SK-N-SH treated with all-trans-retinoic acid at 6 μM for 48 hours (cell line): ENCODE results near the gene PYY.

ENCODE experiments used
- ATAC-seq: fragments of 200-7000 bp; cut with Tn5 transposase; 3 replicates; pipeline ENCODE4 v1.9.1; 2020; ENCODE audit warnings: mild to moderate bottlenecking, moderate library complexity
- ARNTL ChIP-seq: fragments of 450-650 bp; formaldehyde crosslinking; IDR thresholded peaks from 2 replicates; pipeline ENCODE4 v1.5.0; 2020; ENCODE audit warnings: low read depth, mild to moderate bottlenecking, moderate library complexity, borderline replicate concordance
- BACH2 ChIP-seq: fragments of 250-450 bp; sonication (Bioruptor Pico); IDR thresholded peaks from 2 replicates; pipeline ENCODE4 v1.9.0; 2021; ENCODE audit warnings: mild to moderate bottlenecking, borderline replicate concordance
- CSDC2 ChIP-seq: fragments of 250-450 bp; sonication (Bioruptor Pico); IDR thresholded peaks from 2 replicates; pipeline ENCODE4 v1.5.0; 2020; ENCODE audit warnings: mild to moderate bottlenecking, moderate library complexity
- ESRRG ChIP-seq: fragments of 250-450 bp; sonication (Bioruptor Pico); IDR thresholded peaks from 2 replicates; pipeline ENCODE4 v1.6.1; 2021; ENCODE audit warnings: mild to moderate bottlenecking
- GLIS3 ChIP-seq: fragments of 250-450 bp; sonication (Bioruptor Pico); IDR thresholded peaks from 2 replicates; pipeline ENCODE4 v1.5.0; 2020; ENCODE audit warnings: mild to moderate bottlenecking, moderate library complexity
- ISL1 ChIP-seq: fragments of 250-450 bp; sonication (Bioruptor Pico); IDR thresholded peaks from 2 replicates; pipeline ENCODE4 v2.1.2; 2022; ENCODE audit warnings: mild to moderate bottlenecking, moderate library complexity
- OSR1 ChIP-seq: fragments of 250-450 bp; sonication (Bioruptor Pico); IDR thresholded peaks from 2 replicates; pipeline ENCODE4 v1.8.0; 2022; ENCODE audit warnings: moderate library complexity, mild to moderate bottlenecking, inconsistent platforms
- PPARA ChIP-seq: fragments of 250-450 bp; sonication (Bioruptor Pico); IDR thresholded peaks from 2 replicates; pipeline ENCODE4 v1.5.0; 2020; ENCODE audit warnings: mild to moderate bottlenecking, borderline replicate concordance
- RARB ChIP-seq: fragments of 250-450 bp; sonication (Bioruptor Pico); IDR thresholded peaks from 2 replicates; pipeline ENCODE4 v1.8.0; 2021; ENCODE audit warnings: mild to moderate bottlenecking, moderate library complexity
- SNAI2 ChIP-seq: fragments of 250-450 bp; sonication (Bioruptor Pico); IDR thresholded peaks from 2 replicates; pipeline ENCODE4 v1.5.0; 2020; ENCODE audit warnings: mild to moderate bottlenecking, moderate library complexity
- TCF4 ChIP-seq: fragments of 250-450 bp; sonication (Bioruptor Pico); IDR thresholded peaks from 2 replicates; pipeline ENCODE4 v1.8.0; 2021; ENCODE audit warnings: mild to moderate bottlenecking, moderate library complexity, borderline replicate concordance
- TOX ChIP-seq: fragments of 250-450 bp; sonication (Bioruptor Pico); IDR thresholded peaks from 2 replicates; pipeline ENCODE4 v1.8.0; 2021; ENCODE audit warnings: mild to moderate bottlenecking, moderate library complexity, borderline replicate concordance
- ZC3H10 ChIP-seq: fragments of 250-450 bp; sonication (Bioruptor Pico); IDR thresholded peaks from 2 replicates; pipeline ENCODE4 v1.5.1; 2021; ENCODE audit warnings: mild to moderate bottlenecking, moderate library complexity
- ZFP3 ChIP-seq: fragments of 250-450 bp; sonication (Bioruptor Pico); IDR thresholded peaks from 2 replicates; pipeline ENCODE4 v1.5.0; 2020; ENCODE audit warnings: mild to moderate bottlenecking, moderate library complexity
- ZFP30 ChIP-seq: fragments of 450-650 bp; formaldehyde crosslinking; IDR thresholded peaks from 2 replicates; pipeline ENCODE4 v1.5.0; 2022; ENCODE audit warnings: mild to moderate bottlenecking, moderate library complexity
- ZNF565 ChIP-seq: fragments of 450-650 bp; formaldehyde crosslinking; conservative IDR thresholded peaks from 2 replicates; pipeline ENCODE4 v1.5.0; 2020; ENCODE audit warnings: low read depth, mild to moderate bottlenecking, moderate library complexity
- ZNF70 ChIP-seq: fragments of 450-650 bp; formaldehyde crosslinking; IDR thresholded peaks from 2 replicates; pipeline ENCODE4 v1.5.0; 2020; ENCODE audit warnings: mild to moderate bottlenecking, moderate library complexity
- ZNF8 ChIP-seq: fragments of 450-650 bp; formaldehyde crosslinking; IDR thresholded peaks from 2 replicates; pipeline ENCODE4 v1.5.0; 2020; ENCODE audit warnings: mild to moderate bottlenecking, moderate library complexity
- TF ChIP-seq, protein P1 (sequence below): fragments of 250-450 bp; sonication (Bioruptor Pico); IDR thresholded peaks from 2 replicates; pipeline ENCODE4 v1.8.0; 2020; ENCODE audit warnings: mild to moderate bottlenecking, moderate library complexity, borderline replicate concordance
- TF ChIP-seq, protein P2 (sequence below): fragments of 250-450 bp; sonication (Bioruptor Pico); IDR thresholded peaks from 2 replicates; pipeline ENCODE4 v1.5.0; 2020; ENCODE audit warnings: mild to moderate bottlenecking, moderate library complexity
- TF ChIP-seq, protein P3 (sequence below): fragments of 250-450 bp; sonication (Bioruptor Pico); IDR thresholded peaks from 2 replicates; pipeline ENCODE4 v1.5.1; 2021; ENCODE audit warnings: mild to moderate bottlenecking, moderate library complexity
- TF ChIP-seq, protein P4 (sequence below): fragments of 250-450 bp; sonication (Bioruptor Pico); IDR thresholded peaks from 2 replicates; pipeline ENCODE4 v1.8.0; 2021; ENCODE audit warnings: low read depth, mild to moderate bottlenecking, moderate library complexity, borderline replicate concordance
- TF ChIP-seq, protein P5 (sequence below): fragments of 250-450 bp; sonication (Bioruptor Pico); IDR thresholded peaks from 2 replicates; pipeline ENCODE4 v1.5.1; 2020; ENCODE audit warnings: low read depth, mild to moderate bottlenecking, moderate library complexity

PYY gene

DNA sequence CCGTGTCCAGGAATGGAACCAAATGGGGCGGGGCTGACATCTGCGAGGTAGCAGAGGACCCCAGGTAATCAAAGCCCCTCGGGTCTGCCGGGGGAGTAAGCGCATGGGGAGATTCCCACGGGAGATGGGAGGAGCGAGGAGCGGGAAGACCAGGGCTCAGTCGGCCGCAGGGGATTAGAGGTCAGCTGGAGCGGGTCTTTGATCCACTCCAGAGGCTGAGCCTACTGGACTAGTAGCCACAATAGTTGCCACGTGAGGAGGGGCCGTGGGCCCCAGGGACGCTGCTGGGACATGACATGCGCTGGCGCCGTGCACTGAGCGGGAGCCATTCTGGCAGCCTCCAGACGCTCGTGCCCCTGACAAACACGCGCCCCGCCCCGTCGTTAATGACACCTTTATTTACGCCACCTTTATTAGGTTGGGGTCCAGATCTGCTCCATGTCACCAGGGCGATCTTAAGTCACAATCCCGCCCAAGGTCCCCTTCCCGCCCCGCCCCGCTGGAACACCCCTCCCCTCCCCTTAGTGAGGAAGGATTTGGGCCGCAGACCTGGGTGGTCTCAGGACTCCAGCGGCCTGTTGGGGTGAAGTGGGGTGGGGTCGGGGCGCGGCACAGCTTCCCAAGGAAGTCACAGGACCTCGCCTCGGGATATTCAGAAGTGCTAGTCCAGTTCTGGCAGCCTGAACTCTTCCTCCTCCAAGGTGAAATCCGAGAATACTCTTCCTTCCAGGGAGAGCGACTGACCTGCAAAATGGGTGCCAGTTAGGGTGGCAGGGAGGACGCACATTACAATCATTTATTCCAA, 26.5 kb downstream of the PYY start:
- TF ChIP-seq ARNTL (CRISPR knock-in tag): no peak
- TF ChIP-seq TCF4 (CRISPR knock-in tag): no peak
- TF ChIP-seq ZFP3 (CRISPR knock-in tag): no peak
- TF ChIP-seq ZNF565: no peak
- TF ChIP-seq, protein P1, sequence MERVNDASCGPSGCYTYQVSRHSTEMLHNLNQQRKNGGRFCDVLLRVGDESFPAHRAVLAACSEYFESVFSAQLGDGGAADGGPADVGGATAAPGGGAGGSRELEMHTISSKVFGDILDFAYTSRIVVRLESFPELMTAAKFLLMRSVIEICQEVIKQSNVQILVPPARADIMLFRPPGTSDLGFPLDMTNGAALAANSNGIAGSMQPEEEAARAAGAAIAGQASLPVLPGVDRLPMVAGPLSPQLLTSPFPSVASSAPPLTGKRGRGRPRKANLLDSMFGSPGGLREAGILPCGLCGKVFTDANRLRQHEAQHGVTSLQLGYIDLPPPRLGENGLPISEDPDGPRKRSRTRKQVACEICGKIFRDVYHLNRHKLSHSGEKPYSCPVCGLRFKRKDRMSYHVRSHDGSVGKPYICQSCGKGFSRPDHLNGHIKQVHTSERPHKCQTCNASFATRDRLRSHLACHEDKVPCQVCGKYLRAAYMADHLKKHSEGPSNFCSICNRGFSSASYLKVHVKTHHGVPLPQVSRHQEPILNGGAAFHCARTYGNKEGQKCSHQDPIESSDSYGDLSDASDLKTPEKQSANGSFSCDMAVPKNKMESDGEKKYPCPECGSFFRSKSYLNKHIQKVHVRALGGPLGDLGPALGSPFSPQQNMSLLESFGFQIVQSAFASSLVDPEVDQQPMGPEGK (CRISPR knock-in tag): no peak
- TF ChIP-seq TOX (CRISPR knock-in tag): no peak
- TF ChIP-seq BACH2 (CRISPR knock-in tag): no peak
- TF ChIP-seq, protein P2, sequence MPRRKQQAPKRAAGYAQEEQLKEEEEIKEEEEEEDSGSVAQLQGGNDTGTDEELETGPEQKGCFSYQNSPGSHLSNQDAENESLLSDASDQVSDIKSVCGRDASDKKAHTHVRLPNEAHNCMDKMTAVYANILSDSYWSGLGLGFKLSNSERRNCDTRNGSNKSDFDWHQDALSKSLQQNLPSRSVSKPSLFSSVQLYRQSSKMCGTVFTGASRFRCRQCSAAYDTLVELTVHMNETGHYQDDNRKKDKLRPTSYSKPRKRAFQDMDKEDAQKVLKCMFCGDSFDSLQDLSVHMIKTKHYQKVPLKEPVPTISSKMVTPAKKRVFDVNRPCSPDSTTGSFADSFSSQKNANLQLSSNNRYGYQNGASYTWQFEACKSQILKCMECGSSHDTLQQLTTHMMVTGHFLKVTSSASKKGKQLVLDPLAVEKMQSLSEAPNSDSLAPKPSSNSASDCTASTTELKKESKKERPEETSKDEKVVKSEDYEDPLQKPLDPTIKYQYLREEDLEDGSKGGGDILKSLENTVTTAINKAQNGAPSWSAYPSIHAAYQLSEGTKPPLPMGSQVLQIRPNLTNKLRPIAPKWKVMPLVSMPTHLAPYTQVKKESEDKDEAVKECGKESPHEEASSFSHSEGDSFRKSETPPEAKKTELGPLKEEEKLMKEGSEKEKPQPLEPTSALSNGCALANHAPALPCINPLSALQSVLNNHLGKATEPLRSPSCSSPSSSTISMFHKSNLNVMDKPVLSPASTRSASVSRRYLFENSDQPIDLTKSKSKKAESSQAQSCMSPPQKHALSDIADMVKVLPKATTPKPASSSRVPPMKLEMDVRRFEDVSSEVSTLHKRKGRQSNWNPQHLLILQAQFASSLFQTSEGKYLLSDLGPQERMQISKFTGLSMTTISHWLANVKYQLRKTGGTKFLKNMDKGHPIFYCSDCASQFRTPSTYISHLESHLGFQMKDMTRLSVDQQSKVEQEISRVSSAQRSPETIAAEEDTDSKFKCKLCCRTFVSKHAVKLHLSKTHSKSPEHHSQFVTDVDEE (CRISPR knock-in tag): no peak
- TF ChIP-seq, protein P3, sequence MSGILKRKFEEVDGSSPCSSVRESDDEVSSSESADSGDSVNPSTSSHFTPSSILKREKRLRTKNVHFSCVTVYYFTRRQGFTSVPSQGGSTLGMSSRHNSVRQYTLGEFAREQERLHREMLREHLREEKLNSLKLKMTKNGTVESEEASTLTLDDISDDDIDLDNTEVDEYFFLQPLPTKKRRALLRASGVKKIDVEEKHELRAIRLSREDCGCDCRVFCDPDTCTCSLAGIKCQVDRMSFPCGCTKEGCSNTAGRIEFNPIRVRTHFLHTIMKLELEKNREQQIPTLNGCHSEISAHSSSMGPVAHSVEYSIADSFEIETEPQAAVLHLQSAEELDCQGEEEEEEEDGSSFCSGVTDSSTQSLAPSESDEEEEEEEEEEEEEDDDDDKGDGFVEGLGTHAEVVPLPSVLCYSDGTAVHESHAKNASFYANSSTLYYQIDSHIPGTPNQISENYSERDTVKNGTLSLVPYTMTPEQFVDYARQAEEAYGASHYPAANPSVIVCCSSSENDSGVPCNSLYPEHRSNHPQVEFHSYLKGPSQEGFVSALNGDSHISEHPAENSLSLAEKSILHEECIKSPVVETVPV (CRISPR knock-in tag): no peak
- no peak for TF ChIP-seq ZC3H10 (CRISPR knock-in tag)
- no peak for TF ChIP-seq ISL1 (CRISPR knock-in tag)
- no peak for TF ChIP-seq ZNF8 (CRISPR knock-in tag)
- TF ChIP-seq, protein P4, sequence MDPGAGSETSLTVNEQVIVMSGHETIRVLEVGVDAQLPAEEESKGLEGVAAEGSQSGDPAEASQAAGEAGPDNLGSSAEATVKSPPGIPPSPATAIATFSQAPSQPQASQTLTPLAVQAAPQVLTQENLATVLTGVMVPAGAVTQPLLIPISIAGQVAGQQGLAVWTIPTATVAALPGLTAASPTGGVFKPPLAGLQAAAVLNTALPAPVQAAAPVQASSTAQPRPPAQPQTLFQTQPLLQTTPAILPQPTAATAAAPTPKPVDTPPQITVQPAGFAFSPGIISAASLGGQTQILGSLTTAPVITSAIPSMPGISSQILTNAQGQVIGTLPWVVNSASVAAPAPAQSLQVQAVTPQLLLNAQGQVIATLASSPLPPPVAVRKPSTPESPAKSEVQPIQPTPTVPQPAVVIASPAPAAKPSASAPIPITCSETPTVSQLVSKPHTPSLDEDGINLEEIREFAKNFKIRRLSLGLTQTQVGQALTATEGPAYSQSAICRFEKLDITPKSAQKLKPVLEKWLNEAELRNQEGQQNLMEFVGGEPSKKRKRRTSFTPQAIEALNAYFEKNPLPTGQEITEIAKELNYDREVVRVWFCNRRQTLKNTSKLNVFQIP (CRISPR knock-in tag): no peak

DNA sequence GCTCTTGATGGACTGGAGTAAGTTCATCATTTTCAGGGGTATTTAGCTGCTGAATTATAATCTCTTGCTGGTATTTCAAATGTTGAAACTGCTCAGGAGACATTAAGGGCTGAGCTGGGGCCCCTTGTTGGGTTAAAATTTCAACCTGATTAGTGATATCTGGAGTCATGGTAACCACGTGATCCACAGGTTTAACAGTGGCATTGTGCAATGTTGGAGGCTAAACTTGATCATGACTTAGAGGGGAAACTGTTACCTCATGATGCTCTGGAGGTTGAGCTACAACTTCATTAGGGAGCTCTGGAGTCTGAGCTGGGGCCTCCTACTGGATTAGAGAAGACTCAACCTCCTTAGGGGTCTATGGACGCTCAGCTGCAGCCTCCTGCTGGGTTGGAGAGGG, 29.2 kb downstream of the PYY start:
- TF ChIP-seq OSR1 (CRISPR knock-in tag): no peak
- ATAC-seq: no peak

More for the DNA sequence above, 26.5 kb downstream of the PYY start:
- ATAC-seq: no peak

DNA sequence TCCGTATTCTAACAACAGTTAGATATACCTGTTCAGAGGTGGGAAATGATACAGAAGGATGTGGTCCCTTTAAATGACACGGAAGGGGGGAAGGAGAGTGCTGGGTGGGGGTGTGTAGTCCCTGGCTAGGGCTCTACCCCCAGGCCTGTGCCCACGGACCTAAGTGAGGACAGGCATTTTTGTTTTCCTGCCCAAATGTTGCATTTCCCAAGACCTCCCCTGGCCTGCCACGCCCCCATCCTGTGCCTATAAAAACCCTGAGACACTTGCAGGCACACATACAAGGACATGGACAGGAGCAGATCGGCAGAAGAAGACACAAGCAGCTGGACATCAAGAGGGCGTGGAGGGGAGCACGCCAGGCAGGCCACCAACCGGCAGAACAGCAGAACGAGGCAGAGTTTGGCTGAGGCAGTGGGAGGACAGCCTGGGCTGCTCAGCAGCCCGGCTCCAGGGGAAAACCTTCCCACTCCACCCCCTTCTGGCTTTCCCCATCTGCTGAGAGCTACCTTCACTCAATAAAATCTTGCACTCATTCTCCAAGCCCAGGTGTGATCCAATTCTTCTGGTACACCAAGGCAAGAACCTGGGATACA, 33.1 kb downstream of the PYY start:
- no peak for TF ChIP-seq ZNF70
- TF ChIP-seq ZC3H10 (CRISPR knock-in tag): no peak
- no peak for TF ChIP-seq GLIS3
- TF ChIP-seq ESRRG (CRISPR knock-in tag): no peak
- TF ChIP-seq ISL1 (CRISPR knock-in tag): no peak
- no peak for TF ChIP-seq RARB (CRISPR knock-in tag)
- TF ChIP-seq TOX (CRISPR knock-in tag): no peak
- TF ChIP-seq, protein P2 (CRISPR knock-in tag): no peak
- TF ChIP-seq ZFP30: no peak
- no peak for TF ChIP-seq OSR1 (CRISPR knock-in tag)
- no peak for TF ChIP-seq PPARA
- TF ChIP-seq, protein P5, sequence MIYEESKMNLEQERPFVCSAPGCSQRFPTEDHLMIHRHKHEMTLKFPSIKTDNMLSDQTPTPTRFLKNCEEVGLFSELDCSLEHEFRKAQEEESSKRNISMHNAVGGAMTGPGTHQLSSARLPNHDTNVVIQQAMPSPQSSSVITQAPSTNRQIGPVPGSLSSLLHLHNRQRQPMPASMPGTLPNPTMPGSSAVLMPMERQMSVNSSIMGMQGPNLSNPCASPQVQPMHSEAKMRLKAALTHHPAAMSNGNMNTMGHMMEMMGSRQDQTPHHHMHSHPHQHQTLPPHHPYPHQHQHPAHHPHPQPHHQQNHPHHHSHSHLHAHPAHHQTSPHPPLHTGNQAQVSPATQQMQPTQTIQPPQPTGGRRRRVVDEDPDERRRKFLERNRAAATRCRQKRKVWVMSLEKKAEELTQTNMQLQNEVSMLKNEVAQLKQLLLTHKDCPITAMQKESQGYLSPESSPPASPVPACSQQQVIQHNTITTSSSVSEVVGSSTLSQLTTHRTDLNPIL (CRISPR knock-in tag): no peak
- TF ChIP-seq, protein P4 (CRISPR knock-in tag): no peak
- no peak for TF ChIP-seq SNAI2 (CRISPR knock-in tag)
- TF ChIP-seq CSDC2 (CRISPR knock-in tag): no peak
- no peak for TF ChIP-seq ARNTL (CRISPR knock-in tag)
- no peak for ATAC-seq
